GM18951 (cell line): ENCODE measurements around the gene IRAK2.

Experiments used
- POLR2A ChIP-seq: IDR thresholded peaks from 4 replicates; pipeline ENCODE4 v1.6.1; 2011; ENCODE audit warnings: mild to moderate bottlenecking; ENCODE audit not compliant: insufficient read length, insufficient read depth; ENCODE audit errors: extremely low read depth
- in situ Hi-C: fragments of 300-500 bp; cut with MboI; formaldehyde crosslinking; loops from one replicate; pipeline ENCODE4 v1.12.0; 2022; ENCODE audit warnings: low sequenced_read_pairs, mixed read lengths, inconsistent platforms; ENCODE audit not compliant: unreplicated experiment

Gene IRAK2

GRCh38 chr3:10232137-10232536 is 67.4 kb downstream of the IRAK2 start:
- in situ Hi-C loops = no loop called here
- TF ChIP-seq POLR2A = no peak

- in situ Hi-C loops = no loop called here
- no peak for TF ChIP-seq POLR2A
Observed at GRCh38 chr3:10233988-10234387, 69.3 kb downstream of the IRAK2 start.

GRCh38 chr3:10234526-10235230 is 70.0 kb downstream of the IRAK2 start:
- no peak for TF ChIP-seq POLR2A
- in situ Hi-C loops = no loop called here

- in situ Hi-C loops = no loop called here
- no peak for TF ChIP-seq POLR2A
Observed at GRCh38 chr3:10235551-10235950, 70.8 kb downstream of the IRAK2 start.

- in situ Hi-C loops = no loop called here
- TF ChIP-seq POLR2A = no peak
Observed at GRCh38 chr3:10238345-10239183, 73.8 kb downstream of the IRAK2 start.

- in situ Hi-C loops = no loop called here
- no peak for TF ChIP-seq POLR2A
Observed at GRCh38 chr3:10240799-10241198, 76.1 kb downstream of the IRAK2 start.

GRCh38 chr3:10242182-10243065 is 77.7 kb downstream of the IRAK2 start:
- in situ Hi-C loops = no loop called here
- TF ChIP-seq POLR2A = no peak

- in situ Hi-C loops = no loop called here
- no peak for TF ChIP-seq POLR2A
Observed at GRCh38 chr3:10244009-10244408, 79.3 kb downstream of the IRAK2 start.

GRCh38 chr3:10245081-10245712 is 80.5 kb downstream of the IRAK2 start:
- in situ Hi-C loops = no loop called here
- no peak for TF ChIP-seq POLR2A

GRCh38 chr3:10247679-10248183 is 83.0 kb downstream of the IRAK2 start:
- in situ Hi-C loops = no loop called here
- TF ChIP-seq POLR2A = no peak

- in situ Hi-C loops = no loop called here
Observed at GRCh38 chr3:10248184-10248983, 83.7 kb downstream of the IRAK2 start, which contains the start of gene TATDN2. Gene TATDN2 (plus strand): TSS chr3:10248459. CDS start chr3:10249201, 742 bp downstream.

More at GRCh38 chr3:10248184-10248983, 83.7 kb downstream of the IRAK2 start, which contains the start of gene TATDN2:
- TF ChIP-seq POLR2A = peak; percentile 95
